GM19438 (cell line): ENCODE measurements around the gene TUBA4A.
A peak's percentile ranks its signal among the peaks of the same experiment; 100 is the strongest.
"Not testable (repeated sequence)": the region's sequence is repeated elsewhere in the genome, so short reads cannot be mapped to it uniquely, and the experiment has no call there.

Source experiments
- ATAC-seq: cut with Tn5 transposase; IDR thresholded peaks from one replicate; pipeline ENCODE4 v1.9.1; 2021; ENCODE audit warnings: low read depth; ENCODE audit not compliant: unreplicated experiment

Gene TUBA4A

DNA sequence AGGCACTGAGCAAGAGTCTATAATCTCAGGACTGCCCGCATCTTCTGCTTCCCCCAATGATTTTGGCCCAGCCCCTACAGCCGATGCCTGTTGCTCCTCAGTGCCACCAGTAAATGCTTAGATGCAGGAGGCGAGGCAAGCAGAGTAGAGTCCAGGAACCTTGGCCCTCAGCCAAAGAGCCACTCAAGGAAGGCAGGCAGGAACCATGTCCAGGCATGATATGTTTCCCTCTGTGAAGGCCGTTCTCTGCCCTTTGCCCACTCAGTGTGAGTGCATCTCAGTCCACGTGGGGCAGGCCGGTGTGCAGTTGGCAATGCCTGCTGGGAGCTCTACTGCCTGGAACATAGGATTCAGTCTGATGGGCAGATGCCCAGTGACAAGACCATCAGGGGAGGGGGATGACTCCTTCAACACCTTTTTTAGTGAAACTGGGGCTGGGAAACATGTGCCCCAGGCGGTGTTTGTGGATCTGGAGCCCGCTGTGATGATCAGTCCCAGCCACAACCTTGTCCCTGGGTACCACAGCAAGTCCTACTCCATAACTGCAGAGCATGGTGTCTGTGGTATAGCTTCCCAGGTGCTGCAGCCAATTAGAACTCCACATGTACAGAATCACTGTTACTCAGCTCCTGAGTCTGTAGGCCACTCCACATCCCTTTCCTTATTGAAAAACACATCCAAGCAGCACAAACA is 15.8 kb upstream of the TUBA4A start:
- no peak for ATAC-seq

DNA sequence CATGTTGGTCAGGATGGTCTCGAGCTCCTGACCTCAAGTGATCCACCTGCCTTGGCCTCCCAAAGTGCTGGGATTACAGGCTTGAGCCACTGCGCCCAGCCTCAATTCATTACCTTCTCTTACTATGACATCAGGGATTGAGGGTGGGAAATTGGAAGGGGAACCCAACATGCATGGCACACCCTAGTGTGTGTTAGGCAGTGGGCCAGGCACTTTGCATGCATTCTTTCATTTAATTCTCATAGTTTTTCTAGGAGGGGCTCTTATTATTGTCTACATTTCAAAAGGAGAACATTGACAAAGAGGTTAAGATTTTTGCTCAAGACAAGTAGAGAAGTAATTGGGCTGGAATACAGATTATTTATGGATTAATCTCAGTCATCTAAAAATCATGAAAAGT is 14.6 kb upstream of the TUBA4A start:
- ATAC-seq: no peak

DNA sequence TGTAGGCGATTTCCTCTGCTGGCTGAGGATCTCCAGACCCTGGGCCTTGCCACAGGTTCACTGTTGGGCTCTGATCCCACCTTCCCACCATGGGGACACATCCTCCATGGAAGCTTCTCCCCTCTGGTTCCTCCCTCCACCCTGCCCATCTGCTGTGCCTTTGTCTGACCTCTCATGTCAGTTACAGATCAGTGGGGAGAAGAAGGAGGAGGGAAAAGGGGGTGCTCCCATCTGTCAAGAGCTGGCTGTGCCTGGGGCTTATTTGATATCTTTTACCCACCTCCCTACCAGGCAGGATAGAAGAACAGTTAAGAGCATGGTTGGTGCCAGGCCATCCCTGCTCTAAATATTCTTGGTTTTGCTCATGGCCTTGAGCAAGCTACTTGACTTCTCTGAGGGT is 13.2 kb upstream of the TUBA4A start:
- ATAC-seq: no peak

DNA sequence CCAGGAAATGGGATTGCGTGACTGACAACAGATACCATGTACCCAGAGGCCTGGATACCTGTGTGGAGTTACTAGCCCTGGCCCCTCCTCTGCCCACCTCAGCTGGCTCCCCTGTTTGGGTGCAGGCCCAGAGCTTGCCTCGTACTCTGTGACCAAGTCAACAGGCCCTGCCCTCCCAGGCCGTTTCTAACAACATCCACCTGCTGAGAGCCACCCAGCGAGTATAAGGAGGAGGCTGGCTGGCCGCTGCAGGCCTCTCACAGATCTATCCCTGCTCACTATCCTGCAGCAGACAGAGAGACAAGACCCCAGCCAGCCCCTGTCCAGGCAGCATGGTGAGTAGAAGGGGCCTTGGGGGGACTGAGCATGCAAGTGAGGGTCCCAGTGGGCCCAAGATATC is 12.5 kb upstream of the TUBA4A start:
- no peak for ATAC-seq

DNA sequence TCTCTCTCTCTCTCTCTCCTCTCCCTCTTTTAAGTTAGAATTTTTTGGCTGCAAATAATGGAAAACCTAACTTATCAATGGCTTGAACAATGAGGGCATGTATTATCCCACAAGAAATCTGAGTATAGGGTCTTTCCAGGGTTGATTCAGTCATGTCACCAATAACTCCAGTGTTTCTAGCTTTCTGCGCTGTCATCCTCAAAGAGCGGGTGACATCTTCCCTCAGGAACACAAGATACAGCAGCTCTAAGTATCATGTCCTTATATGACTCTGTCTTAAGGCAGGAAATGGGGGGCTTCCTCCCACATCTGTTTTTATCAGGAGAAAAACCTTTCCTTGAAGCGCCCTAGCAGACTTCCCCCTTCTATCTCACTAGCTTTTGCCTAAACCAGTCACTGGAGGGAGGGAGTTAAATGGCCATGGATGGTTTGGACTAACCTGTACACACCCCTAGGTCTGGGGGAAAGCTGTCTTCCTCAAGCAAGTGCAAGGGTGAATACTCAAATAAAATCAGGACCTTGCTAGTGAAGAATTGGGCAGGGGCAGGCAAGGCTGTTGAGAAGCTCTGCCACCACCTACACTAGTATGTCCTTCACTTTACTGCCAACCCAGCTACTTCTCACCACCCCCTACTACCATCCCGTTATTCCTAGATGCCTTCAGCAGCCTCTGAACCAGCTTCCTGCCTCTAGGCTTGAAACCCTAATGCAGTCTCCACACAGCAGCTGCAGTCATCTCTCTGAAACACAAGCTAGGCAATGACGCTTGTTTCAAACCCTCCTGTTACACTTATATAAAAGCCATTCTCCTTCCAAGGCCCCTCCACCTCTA is 7.5 kb upstream of the TUBA4A start:
- ATAC-seq: no peak

DNA sequence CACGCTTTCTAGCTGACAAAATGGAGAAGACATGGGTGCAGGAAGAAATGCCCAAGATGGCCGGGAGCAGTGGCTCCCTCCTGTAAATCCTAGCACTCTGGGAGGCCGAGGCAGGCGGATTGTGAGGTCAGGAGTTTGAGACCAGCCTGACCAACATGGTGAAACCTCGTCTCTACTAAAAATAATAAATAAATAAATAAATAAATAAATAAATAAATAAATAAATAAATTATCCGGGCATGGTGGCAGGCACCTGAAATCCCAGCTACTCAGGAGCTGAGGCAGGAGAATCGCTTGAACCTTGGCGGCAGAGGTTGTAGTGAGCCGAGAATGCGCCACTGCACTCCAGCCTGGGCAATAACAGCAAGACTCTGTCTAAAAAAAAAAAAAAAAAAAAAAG is 5.2 kb upstream of the TUBA4A start:
- ATAC-seq: not testable (repeated sequence)

DNA sequence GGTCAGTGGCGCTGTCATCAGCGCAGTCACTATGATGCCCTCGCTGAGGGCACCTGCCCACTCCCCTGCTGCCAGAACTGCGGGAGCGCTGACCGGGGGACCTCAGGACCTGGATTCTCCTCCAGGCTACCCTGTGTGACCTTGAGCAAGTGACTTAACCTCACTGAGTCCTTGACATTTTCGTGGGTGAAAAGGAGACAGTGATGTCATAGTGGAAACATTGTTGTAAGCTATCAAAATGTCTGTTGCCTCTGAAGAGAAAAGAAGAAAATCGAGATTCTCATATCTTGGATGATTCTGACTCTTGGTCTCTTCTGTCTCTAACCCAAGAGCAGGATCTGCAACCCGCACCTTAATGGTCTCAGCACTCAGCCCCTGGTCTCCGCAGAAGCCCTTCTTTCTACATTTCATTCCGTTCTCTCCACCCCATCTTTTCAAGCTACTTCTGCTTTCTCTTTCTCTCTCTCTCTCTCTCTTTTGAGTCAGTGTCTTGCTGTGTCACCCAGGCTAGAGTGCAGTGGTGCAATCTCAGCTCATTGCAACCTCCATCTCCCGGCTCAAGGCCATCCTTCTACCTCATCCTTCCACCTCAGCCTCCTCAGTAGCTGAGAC is 978 bp upstream of the TUBA4A start:
- ATAC-seq: peak; percentile 28

DNA sequence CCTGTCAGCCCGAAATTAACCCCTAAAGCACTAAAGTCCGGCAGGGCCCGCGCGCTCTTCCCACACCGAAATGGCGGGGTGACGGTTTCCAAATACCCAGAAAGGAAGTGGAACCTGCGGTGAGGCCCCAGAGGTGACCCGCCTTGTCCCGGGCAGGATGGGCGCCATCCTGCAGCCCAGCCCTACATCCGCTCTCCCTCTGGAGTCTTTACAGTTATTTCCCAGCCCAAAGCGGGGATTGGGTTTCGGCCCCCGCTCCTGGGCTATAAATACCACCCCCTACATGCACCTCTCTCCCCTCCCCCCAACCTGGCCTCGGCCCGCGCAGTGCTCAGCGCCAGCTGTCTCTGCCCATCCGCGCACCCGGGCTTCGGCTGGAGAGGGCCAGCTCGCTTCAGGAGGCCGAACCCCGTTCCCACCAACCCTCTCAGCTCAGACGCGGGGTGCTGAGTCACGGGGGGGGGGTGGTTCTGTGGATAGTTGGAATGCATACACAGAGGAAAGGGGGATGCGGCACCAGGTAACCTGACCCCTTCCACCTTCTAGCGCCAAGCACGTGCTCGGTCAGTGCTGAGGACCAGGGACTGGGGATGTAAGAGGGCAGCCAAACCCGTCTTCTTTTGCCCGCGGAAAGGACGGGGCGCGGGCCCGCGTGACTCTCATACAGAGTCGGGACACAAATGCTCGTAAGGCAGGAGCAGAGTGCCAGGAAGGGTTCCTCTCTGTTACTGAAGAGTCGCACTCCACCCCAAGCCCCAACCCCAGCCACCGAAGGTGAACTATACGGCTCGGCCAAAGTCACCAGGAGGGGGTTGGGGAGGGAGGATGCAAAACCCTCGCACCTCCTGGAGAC is 592 bp downstream of the TUBA4A start, which contains the start of gene TUBA4B:
TSS of gene TUBA4B (plus strand) at position 344 of the 853 bp plus-strand sequence. CDS start at position 509, 165 bp downstream.
- ATAC-seq: peak; percentile 14

DNA sequence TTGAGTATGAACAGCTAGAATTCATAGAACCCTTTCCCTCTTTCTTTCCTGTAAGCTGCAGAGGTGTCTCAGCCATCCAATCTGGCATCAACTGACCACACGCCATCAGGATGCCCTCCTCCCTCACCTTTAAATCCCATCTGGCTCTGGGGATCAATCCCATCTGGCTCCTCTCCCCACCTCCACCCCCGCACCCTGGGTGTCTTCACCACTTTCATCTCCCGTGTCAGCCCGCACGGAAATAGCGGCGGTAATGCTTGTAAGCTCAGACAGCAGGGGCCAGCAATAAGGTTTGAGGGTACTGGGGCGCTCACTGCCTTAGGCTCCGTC is 1.2 kb downstream of the TUBA4A start:
- no peak for ATAC-seq

DNA sequence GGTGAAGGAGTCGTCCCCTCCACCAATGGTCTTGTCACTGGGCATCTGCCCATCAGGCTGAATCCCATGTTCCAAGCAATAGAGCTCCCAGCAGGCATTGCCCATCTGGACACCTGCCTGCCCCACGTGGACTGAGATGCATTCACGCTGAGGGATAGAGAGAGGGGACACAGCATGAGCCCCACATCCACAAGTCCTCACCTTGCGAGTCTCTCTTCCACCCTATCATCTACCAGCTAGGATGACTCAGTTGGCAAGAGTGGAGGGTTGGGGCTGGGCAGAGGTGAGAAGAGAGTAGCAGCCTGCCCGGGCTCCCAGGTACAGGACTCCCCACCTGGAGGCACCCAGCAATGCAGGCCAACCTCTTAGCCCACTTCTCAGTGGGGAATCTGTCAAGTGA is 1.6 kb downstream of the TUBA4A start:
- no peak for ATAC-seq

DNA sequence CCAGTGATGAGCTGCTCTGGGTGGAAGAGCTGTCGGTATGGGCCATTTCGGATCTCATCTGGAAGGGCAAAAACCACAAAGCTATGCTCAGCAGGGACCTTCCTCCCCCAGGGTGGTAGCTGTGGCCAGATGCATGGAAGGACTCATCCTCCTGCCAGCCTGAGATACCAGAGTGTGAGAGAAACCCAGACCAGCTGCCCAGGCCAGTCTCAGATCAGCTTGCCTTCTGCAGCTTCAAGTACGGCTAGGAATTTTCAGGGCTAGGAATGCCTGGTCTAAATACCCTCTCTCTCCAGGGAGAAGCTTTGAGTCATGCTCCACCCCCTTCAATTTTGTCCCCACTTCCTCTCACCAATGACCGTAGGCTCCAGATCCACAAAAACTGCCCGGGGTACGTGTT is 2.1 kb downstream of the TUBA4A start:
- no peak for ATAC-seq

DNA sequence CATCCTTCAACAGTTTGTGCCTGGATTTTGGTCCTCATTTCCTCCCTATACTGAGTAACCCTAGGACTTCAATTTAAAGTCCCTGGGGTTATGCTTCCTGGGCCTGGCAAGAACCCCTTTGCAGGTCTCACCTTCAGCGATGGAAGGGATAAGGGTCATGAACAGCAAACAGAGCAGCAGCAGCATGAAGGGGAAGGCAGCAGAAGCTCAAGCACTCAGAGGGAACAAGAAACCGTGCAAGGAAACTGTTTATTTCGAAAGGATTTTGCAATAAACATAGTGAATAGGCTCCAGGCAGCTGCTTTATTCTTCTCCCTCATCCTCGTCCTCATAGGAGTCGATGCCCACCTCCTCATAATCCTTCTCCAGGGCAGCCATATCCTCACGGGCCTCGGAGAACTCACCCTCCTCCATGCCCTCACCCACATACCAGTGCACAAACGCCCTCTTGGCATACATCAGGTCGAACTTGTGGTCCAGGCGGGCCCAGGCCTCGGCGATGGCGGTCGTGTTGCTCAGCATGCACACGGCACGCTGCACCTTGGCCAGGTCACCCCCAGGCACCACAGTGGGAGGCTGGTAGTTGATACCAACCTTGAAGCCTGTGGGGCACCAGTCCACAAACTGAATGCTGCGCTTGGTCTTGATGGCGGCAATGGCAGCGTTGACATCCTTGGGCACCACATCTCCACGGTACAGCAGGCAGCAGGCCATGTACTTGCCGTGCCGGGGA is 3.5 kb downstream of the TUBA4A start:
- ATAC-seq: no peak

DNA sequence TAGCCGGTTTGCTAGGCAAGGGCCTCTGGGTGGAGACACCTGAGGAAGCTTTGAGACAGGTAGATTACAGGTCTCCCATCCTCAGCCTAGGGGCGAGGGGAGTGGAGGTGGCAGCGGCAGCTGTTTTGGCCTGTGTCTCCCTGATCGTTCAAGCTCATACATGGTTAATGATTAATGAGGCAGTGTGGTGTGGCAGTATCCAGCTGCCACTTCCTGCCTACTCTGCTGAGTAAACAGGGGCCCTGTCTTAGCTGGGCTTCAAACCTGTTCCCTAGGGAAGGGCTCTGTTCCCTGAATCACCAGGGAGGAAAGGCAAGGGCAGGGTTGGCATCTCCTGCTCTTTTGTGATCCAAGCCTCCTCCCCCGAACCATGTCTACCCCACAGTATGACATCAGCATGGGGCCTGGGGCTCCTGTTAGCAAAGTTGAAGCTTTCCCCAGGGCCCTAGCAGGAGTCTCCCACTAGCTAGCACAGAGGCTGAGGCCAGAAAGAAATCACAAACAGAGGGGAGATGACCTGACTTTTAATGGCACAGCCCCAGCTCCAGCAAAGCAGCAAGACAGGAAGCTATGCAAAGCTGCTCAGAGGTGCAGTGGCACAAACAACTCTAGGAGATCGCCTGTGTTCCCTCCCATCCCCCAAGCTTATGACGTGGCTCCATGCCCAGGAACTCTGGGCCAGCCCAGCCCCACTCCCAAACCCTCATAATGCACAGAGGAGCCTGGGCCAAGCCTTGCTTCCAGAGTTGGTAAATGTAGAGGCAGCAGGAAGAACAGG is 4.3 kb downstream of the TUBA4A start:
- ATAC-seq: peak; percentile 49

DNA sequence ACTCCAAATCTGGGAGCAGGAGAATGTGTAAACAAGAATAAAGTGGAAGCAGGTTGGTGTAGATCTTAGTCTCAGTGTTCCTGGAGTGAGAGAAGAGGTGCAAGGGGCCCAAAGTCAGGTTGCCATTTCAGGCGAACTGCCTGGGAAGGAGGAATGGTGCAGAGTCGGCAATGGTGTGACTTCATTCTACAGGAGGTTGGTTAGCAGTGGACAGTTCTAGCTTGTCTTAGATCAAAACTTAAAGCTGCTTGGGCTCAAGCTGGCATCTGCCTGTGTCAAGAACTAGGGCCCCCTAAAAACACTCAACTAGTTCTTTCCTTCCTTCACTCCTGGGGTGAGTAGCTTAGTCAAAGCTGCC is 4.9 kb downstream of the TUBA4A start:
- ATAC-seq: no peak

DNA sequence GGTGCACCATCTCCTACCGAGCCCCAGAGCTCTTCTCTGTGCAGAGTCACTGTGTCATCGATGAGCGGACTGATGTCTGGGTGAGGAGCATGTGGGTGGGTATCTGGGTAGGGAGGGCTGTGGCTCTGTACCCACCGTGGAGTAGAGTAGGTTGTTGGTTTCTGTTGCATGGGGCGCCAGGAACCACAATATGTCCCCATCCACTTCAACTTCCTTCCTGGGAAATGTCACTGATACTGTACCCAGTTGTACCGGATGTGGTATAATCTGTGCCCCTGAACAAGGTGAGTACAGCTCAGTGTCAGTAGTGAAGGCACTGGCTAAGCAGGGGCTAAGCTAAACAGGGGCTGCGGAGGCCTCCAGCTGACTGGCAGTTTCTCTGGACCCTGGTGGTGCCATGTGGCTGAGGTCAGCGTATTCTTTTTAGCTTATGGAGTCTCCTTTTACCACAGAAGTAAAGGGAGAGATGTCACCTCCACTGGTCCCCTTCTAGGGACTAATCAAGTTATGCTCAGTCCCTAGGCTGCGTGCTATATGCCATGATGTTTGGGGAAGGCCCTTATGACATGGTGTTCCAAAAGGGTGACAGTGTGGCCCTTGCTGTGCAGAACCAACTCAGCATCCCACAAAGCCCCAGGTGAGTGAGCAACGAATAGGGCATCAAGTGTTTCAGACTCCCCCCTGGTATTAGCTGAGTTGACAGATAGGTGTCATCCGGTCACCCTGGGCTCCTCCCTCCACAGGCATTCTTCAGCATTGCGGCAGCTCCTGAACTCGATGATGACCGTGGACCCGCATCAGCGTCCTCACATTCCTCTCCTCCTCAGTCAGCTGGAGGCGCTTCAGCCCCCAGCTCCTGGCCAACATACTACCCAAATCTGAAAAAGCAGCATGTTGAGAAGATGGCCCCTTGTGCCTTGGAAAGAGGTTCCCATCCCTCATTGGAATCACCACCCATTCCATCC is 5.8 kb downstream of the TUBA4A start:
- no peak for ATAC-seq

DNA sequence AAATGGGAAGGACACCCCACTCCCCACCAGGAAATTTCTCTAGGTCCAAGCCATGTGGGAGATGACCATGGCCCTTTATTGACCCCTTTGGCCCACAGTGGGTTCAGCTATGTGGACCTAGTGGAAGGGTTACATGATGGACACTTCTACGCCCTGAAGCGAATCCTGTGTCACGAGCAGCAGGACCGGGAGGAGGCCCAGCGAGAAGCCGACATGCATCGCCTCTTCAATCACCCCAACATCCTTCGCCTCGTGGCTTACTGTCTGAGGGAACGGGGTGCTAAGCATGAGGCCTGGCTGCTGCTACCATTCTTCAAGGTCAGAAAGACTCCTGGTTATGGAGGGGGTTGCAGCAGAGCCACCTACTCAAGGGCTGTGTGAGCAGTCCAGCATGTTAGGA is 7.2 kb downstream of the TUBA4A start:
- no peak for ATAC-seq

DNA sequence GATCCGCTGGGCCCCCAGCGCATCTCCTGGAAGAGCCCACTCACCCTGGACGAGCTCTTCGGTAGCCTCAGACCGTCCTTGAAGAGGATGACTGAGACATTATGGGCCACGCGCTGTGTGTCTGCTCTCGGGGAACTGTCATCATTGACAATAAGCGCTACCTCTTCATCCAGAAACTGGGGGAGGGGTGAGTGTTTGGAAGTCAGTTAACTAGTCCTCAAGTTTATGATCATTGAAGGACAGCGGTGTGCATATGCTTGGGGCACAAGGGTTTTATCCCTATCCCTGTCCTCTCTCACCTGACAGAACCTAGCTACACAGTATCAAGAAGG is 7.9 kb downstream of the TUBA4A start:
- no peak for ATAC-seq

DNA sequence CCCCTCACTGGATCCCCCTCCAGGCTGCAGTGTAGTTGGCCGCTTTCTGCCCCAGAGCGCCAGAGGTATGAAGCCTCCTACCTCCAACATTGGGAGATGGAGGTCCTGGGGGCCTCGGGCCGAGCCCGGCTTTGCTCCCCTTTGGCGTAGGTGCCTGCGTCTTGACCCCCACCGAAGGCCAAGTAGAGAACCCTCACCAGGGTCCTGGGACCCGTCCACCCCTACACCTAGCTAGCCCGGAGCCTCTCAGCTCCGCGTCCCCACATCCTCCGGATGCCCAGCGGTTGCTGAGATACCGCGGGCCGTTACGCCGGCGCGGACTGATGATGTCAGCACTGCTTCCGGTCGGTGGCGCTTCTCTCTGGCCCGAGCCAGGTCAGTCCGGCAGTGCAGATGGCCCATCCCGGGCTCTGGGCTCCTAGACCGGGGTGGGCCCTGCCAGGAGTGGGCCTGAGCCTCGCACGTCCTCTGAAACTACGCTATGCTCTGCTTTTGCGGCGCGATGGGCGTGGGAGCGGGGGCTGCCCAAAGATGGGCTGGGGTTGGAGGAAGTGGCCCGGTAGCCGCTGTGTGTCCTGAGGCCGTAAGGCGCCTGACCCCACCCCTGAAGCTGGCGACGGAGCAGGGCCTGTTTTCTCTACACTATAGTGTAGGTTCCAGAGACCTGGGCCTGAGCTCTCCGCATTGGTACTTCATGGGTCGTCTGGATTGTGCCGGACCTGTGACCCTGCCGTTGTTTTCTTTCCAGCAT is 8.4 kb downstream of the TUBA4A start, which contains the start of the genes GLB1L and STK16:
TSS of gene GLB1L (minus strand) at position 297 of the 751 bp plus-strand sequence. CDS start 1,871 bp downstream, outside the sequence.
TSS of gene STK16 (plus strand) at position 332 of the 751 bp plus-strand sequence. CDS start 521 bp downstream, outside the sequence.
- peak; percentile 49 for ATAC-seq
